GM12878 (cell line): Measurements from ENCODE around the gene MARCHF6. TPM values are rescaled to one million over a fixed set of nuclear protein-coding genes. Genes with fewer than 3 reads are reported as not detected.

Experiments
- ATAC-seq: fragments of 200-7000 bp; cut with Tn5 transposase; 3 replicates; pipeline ENCODE4 v1.9.1; 2020; ENCODE audit warnings: mild to moderate bottlenecking, moderate library complexity
- BruUV-seq: library from RNA; stranded (reverse); fragments of 400-500 nt; replicated peaks from 2 replicates; lab custom pipeline; 2021; lab: Mats Ljungman, UMichigan
- CTCF ChIA-PET: fragments of 300-600 bp; sonication (Branson Sonifier 250); formaldehyde crosslinking; extraction: SDS; loops from one replicate; lab custom pipeline; 2021; ENCODE audit warnings: inconsistent platforms; lab: Yijun Ruan, JAX
- POLR2A ChIA-PET: fragments of 350-600 bp; formaldehyde crosslinking; extraction: SDS; loops from one replicate; lab custom pipeline; 2021; ENCODE audit warnings: inconsistent platforms; lab: Charles Lee
- RAD21 ChIA-PET: fragments of 300-600 bp; sonication (Branson Sonifier 250); formaldehyde crosslinking; loops from one replicate; lab custom pipeline; 2023; ENCODE audit warnings: antibody characterized with exemption; ENCODE audit not compliant: unreplicated experiment; lab: Charles Lee
- SMC1A ChIA-PET: fragments of 300-600 bp; sonication (Branson Sonifier 250); formaldehyde crosslinking; loops from one replicate; lab custom pipeline; 2023; ENCODE audit not compliant: unreplicated experiment, uncharacterized antibody; lab: Charles Lee
- DNase-seq: peaks from one replicate; pipeline ENCODE4 v3.0.0-alpha.2; 2011; ENCODE audit warnings: low read depth, low spot score
- FAIRE-seq: peaks from 3 replicates; lab custom pipeline; 2011; peaks lifted over from hg19 to GRCh38; lab: Jason Lieb, UNC
- H2AFZ ChIP-seq: 2 replicates; pipeline ENCODE4 v1.6.0; 2011; ENCODE audit warnings: low read depth, low read length, control low read depth; ENCODE audit not compliant: control insufficient read depth
- H3K27ac ChIP-seq: 2 replicates; pipeline ENCODE4 v1.5.1; 2011; ENCODE audit warnings: control low read depth; ENCODE audit not compliant: control insufficient read depth, insufficient read depth
- H3K27me3 ChIP-seq, 2 experiments: replicated peaks in 1 of 2; 2 replicates each; pipeline versions ENCODE4 v1.6.0 to v1.6.1; 2011; ENCODE audit warnings: low read length in 1 of 2; ENCODE audit not compliant: control insufficient read depth in 2 of 2, insufficient read depth in 2 of 2
- H3K36me3 ChIP-seq, 2 experiments: 2 replicates each; pipeline ENCODE4 v1.5.1; 2011; ENCODE audit warnings: low read length in 1 of 2; ENCODE audit not compliant: control insufficient read depth in 2 of 2, insufficient read depth in 2 of 2
- H3K4me1 ChIP-seq: 2 replicates; pipeline ENCODE4 v1.6.1; 2011; ENCODE audit warnings: mild to moderate bottlenecking, low read length, moderate library complexity, mixed read lengths; ENCODE audit not compliant: control insufficient read depth, insufficient read depth
- H3K4me2 ChIP-seq: 2 replicates; pipeline ENCODE4 v1.6.0; 2011; ENCODE audit warnings: control low read depth; ENCODE audit not compliant: control insufficient read depth, insufficient read depth
- H3K4me3 ChIP-seq: fragments of 200-600 bp; sonication (generic); 2 replicates; pipeline ENCODE4 v1.5.1; 2016
- H3K79me2 ChIP-seq: 2 replicates; pipeline ENCODE4 v1.6.0; 2011; ENCODE audit warnings: low read length; ENCODE audit not compliant: control insufficient read depth, insufficient read depth
- H3K9ac ChIP-seq: 2 replicates; pipeline ENCODE4 v1.8.0; 2011; ENCODE audit warnings: low read length, control low read depth, mixed read lengths; ENCODE audit not compliant: control insufficient read depth, insufficient read depth
- H3K9me3 ChIP-seq: replicated peaks from 3 replicates; pipeline ENCODE4 v1.5.1; 2011; ENCODE audit warnings: mild to moderate bottlenecking, low read length; ENCODE audit not compliant: control insufficient read depth, insufficient read depth
- H4K20me1 ChIP-seq: 2 replicates; pipeline ENCODE4 v1.6.0; 2011; ENCODE audit not compliant: control insufficient read depth, insufficient read depth
- BACH1 ChIP-seq: fragments of 450-650 bp; IDR thresholded peaks from 2 replicates; pipeline ENCODE4 v1.6.1; 2017; ENCODE audit warnings: mild to moderate bottlenecking, borderline replicate concordance
- CBX3 ChIP-seq: fragments of 200-600 bp; sonication (generic); IDR thresholded peaks from 2 replicates; pipeline ENCODE4 v1.6.1; 2016; ENCODE audit warnings: low read depth, borderline replicate concordance
- CUX1 ChIP-seq: IDR thresholded peaks from 2 replicates; pipeline ENCODE4 v1.6.1; 2012; ENCODE audit warnings: improper control_type of control experiment, low read depth, low read length; ENCODE audit not compliant: insufficient replicate concordance
- HDAC2 ChIP-seq: fragments of 200-600 bp; sonication (generic); IDR thresholded peaks from 2 replicates; pipeline ENCODE4 v1.6.1; 2017
- HSF1 ChIP-seq: fragments of 150-350 bp; IDR thresholded peaks from 2 replicates; pipeline ENCODE4 v1.6.1; 2014; ENCODE audit warnings: mild to moderate bottlenecking, low read depth, low read length
- LARP7 ChIP-seq: fragments of 450-650 bp; IDR thresholded peaks from 2 replicates; pipeline ENCODE4 v1.6.1; 2017; ENCODE audit warnings: mild to moderate bottlenecking
- MEF2B ChIP-seq: fragments of 450-650 bp; IDR thresholded peaks from 2 replicates; pipeline ENCODE4 v1.6.1; 2018; ENCODE audit warnings: mild to moderate bottlenecking, moderate library complexity; ENCODE audit not compliant: partially characterized antibody, poor library complexity, severe bottlenecking
- NKRF ChIP-seq: fragments of 450-650 bp; conservative IDR thresholded peaks from 2 replicates; pipeline ENCODE4 v1.6.1; 2017; ENCODE audit warnings: mild to moderate bottlenecking, moderate library complexity
- PML ChIP-seq: IDR thresholded peaks from 2 replicates; pipeline ENCODE4 v1.6.1; 2012; ENCODE audit warnings: low read length, inconsistent platforms
- POLR2AphosphoS5 ChIP-seq: IDR thresholded peaks from 2 replicates; pipeline ENCODE4 v1.6.1; 2011; ENCODE audit warnings: mild to moderate bottlenecking, low read length, inconsistent platforms
- POU2F2 ChIP-seq: IDR thresholded peaks from 3 replicates; pipeline ENCODE4 v1.6.1; 2011; ENCODE audit warnings: low read depth, mild to moderate bottlenecking, low read length, borderline replicate concordance
- RB1 ChIP-seq: fragments of 450-650 bp; formaldehyde crosslinking; IDR thresholded peaks from 2 replicates; pipeline ENCODE4 v1.6.1; 2017; ENCODE audit warnings: mild to moderate bottlenecking, borderline replicate concordance
- TAF1 ChIP-seq: IDR thresholded peaks from 2 replicates; pipeline ENCODE4 v1.6.1; 2011; ENCODE audit warnings: mild to moderate bottlenecking, low read depth, low read length, borderline replicate concordance
- ZNF217 ChIP-seq: fragments of 450-650 bp; IDR thresholded peaks from 2 replicates; pipeline ENCODE4 v1.6.1; 2017; ENCODE audit warnings: antibody characterized with exemption, mild to moderate bottlenecking
- WGBS: methylation state at CpG from one replicate; pipeline ENCODE4 v1.1.6; 2016; ENCODE audit warnings: low lambda C conversion rate; ENCODE audit not compliant: insufficient replicate concordance, insufficient coverage; ENCODE audit errors: missing lambda C conversion rate; 5-methylcytosine and 5-hydroxymethylcytosine counted together
- in situ Hi-C: fragments of 300-500 bp; cut with MboI; formaldehyde crosslinking; loops from 9 replicates; pipeline ENCODE4 v1.14.3; 2018; ENCODE audit warnings: mixed read lengths
- intact Hi-C: fragments of 100-400 bp; cut with micrococcal nuclease; formaldehyde crosslinking; loops from one replicate; pipeline ENCODE4 v1.14.2; 2022; ENCODE audit not compliant: unreplicated experiment
- polyA plus RNA-seq, 11 experiments: library from polyadenylated mRNA; depleted of rRNA in 4 of 11; unstranded in 6 of 11; stranded (reverse) in 5 of 11; fragments of >200 nt; fragmentation: Nextera tagmentation in 4 of 11; fragmentation: Illumina TruSeq in 1 of 11; extraction: Ambion mirVana in 4 of 11; extraction: Trizol in 1 of 11; gene quantifications; 1 replicate in 1 of 11; 2 replicates in 10 of 11; pipeline versions ENCODE4 v1.2.1 to v1.2.3, GENCODE V29; 2011 to 2016; ENCODE audit warnings: inconsistent platforms in 2 of 11, missing spikeins in 2 of 11, low read depth in 1 of 11
- total RNA-seq, 4 experiments: library from RNA; depleted of rRNA in 3 of 4; stranded (reverse); fragments of >200 nt in 3 of 4; fragmentation: Illumina TruSeq in 1 of 4; extraction: Trizol in 1 of 4; gene quantifications; 2 replicates each; pipeline versions ENCODE4 v1.2.1 to v1.2.3, GENCODE V29; 2013 to 2021

MARCHF6 gene
- total and polyA plus RNA-seq, 10 of the 15 experiments (the other 5 are each of a cell fraction or from before 2014, with no cell fraction given): 39.1 to 172 (median 61.0) TPM

GRCh38 chr5:10343486-10343885 is 10.0 kb upstream of the MARCHF6 start:
- intact Hi-C loops: no loop called here
- no peak overlapping the region for H2AFZ ChIP-seq
- BruUV-seq: no TSS peak
- CTCF ChIA-PET: interaction anchor here (1.4 kb wide), 1 partner anchor 21 kb away, joined by 3 read pairs; no protein-coding TSS in a partner anchor
- SMC1A ChIA-PET: interaction anchor here (1.1 kb wide), 1 partner anchor 37 kb away, joined by 3 read pairs; no protein-coding TSS in a partner anchor
- H3K9ac ChIP-seq: no peak overlapping the region
- H3K79me2 ChIP-seq: no peaks in the 10 kb centered on the region
- 68% methylated on average over 4 of the region's 4 CpGs for WGBS
- no peaks in the 10 kb centered on the region for H4K20me1 ChIP-seq
- no peaks in the 10 kb centered on the region for H3K4me1 ChIP-seq
- H3K27me3 ChIP-seq: no peaks in the 10 kb centered on the region
- H3K9me3 ChIP-seq: no peaks in the 10 kb centered on the region
- no peak for DNase-seq
- no peak for TF ChIP-seq HSF1
- no peak for TF ChIP-seq ZNF217
- TF ChIP-seq LARP7: no peak
- TF ChIP-seq POU2F2: no peak
- no peak for TF ChIP-seq CUX1
- TF ChIP-seq PML: no peak
- no peak for TF ChIP-seq NKRF
- TF ChIP-seq RB1: no peak
- no peak for TF ChIP-seq BACH1
- no peak for TF ChIP-seq MEF2B
- no peak for TF ChIP-seq HDAC2
- TF ChIP-seq POLR2AphosphoS5: no peak
- TF ChIP-seq TAF1: no peak
- TF ChIP-seq CBX3: no peak
- H3K4me2 ChIP-seq: no peak overlapping the region
- H3K27ac ChIP-seq: no peak overlapping the region
- ATAC-seq: no peak
- in situ Hi-C loops: no loop called here
- no peaks in the 10 kb centered on the region for H3K36me3 ChIP-seq
- RAD21 ChIA-PET: interaction anchor here (1.2 kb wide), 1 partner anchor 10 kb away, joined by 3 read pairs; the partner anchor contains the start of gene MARCHF6
- POLR2A ChIA-PET: no interaction called here
- no peak overlapping the region for H3K4me3 ChIP-seq
- no peak for FAIRE-seq
